Breast epithelium (tissue), 3 donors: ENCODE results near the gene JUND.

Experiments used
- POLR2A ChIP-seq: fragments of 450-650 bp; IDR thresholded peaks from one replicate; pipeline ENCODE4 v1.6.1; 2016; ENCODE audit warnings: antibody characterized with exemption, mild to moderate bottlenecking, moderate library complexity
- POLR2AphosphoS5 ChIP-seq, 3 donors: sonication (generic); formaldehyde crosslinking; IDR thresholded peaks; one replicate each; pipeline ENCODE4 v1.6.1; 2017; ENCODE audit warnings: antibody characterized with exemption in 3 of 3

- peak in 1 of 3 donors; percentile 72 for TF ChIP-seq POLR2AphosphoS5 (IDR thresholded peaks at IDR 0.05)
- TF ChIP-seq POLR2A: peak; percentile 53
Observed at GRCh38 chr19:18292462-18292809, 11.0 kb upstream of the JUND start.
